Activated CD8-positive, alpha-beta memory T cell treated with anti-CD3 and anti-CD28 coated beads for 36 hours (primary cell): ENCODE data around the gene NTSR2. TPM values are rescaled to one million over a fixed set of nuclear protein-coding genes. Genes with fewer than 3 reads are reported as not detected.
"Not testable (repeated sequence)": the region's sequence is repeated elsewhere in the genome, so short reads cannot be mapped to it uniquely, and the experiment has no call there.

ENCODE experiments used
- CTCF ChIA-PET: fragments of 350-600 bp; sonication (Branson Sonifier 250); formaldehyde crosslinking; loops from one replicate; lab custom pipeline; 2021; ENCODE audit warnings: antibody characterized with exemption; lab: Charles Lee
- POLR2A ChIA-PET: fragments of 350-600 bp; sonication (Branson Sonifier 250); formaldehyde crosslinking; loops from one replicate; lab custom pipeline; 2021; ENCODE audit warnings: antibody characterized with exemption; lab: Charles Lee
- total RNA-seq, 2 experiments: library from RNA; stranded (reverse); gene quantifications; one replicate each; pipeline ENCODE4 v1.2.3, GENCODE V29; 2021

Gene NTSR2
- total RNA-seq, 2 experiments from 2014 or later, result not detected

DNA sequence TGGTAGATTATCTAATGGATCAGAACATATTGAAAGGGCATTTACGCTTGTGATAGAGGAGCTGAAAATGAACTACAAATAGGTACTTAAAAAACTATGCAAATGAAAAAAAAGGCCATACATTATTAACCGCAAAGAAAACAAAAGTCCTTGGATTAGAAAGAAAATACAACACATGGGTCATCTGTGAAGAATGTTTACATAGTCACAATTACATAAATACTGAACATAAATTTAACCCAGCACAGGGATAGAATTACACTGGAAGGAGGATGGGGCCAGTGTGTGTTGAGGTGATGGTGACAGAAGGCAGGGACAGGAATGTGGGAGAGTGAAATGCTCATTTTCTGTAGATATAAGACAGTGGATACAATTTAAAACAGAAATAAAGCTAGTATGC is 6.6 kb downstream of the NTSR2 start:
- ChIA-PET CTCF (no interaction called here), POLR2A (no interaction called here)

DNA sequence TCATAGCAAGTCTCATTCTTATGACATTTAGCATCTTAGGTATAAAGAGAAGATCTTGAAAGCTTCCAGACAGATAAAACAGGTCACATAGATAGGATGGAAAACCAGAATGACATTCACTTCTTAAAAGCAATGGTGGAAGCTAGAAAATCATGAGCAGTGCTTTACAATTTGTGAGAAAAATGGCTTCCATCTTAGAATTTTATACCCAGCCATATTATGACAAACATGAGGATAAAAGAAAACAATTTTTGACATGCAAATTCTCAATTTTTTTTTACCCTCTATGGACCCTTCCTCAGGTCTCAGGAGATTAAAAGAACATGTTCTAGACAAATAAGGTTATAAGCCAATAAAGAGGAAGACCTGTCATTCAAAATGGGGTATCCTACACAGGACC is 7.1 kb downstream of the NTSR2 start:
- ChIA-PET CTCF (no interaction called here), POLR2A (no interaction called here)

DNA sequence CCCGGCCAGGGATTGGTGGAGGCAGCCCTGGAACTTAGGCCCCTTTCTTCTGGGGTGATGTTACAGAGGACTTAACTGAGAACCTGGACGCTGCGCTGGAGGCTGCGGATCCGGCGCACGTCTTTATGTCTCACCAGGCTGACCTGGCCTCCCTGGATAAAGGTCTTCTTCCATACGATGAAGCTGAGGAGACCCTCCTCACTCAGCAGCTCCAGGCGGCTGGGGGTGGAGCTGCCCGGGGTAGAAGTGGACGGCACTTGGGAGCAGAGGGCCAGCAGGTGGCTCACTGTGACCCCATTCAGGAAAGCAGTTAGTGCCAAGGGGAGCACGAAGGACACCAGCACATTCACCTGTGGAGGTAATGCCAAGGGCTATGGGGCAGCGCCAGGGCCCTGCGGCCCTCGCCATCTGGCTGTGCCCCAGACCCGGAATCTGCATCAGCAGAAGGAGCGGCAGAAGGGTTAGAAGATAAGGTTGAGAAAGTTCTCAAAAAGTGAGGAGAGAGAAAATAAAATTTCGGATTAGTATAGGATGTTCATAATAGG is 8.0 kb downstream of the NTSR2 start:
- CTCF ChIA-PET, result no interaction called here
- POLR2A ChIA-PET, result no interaction called here

DNA sequence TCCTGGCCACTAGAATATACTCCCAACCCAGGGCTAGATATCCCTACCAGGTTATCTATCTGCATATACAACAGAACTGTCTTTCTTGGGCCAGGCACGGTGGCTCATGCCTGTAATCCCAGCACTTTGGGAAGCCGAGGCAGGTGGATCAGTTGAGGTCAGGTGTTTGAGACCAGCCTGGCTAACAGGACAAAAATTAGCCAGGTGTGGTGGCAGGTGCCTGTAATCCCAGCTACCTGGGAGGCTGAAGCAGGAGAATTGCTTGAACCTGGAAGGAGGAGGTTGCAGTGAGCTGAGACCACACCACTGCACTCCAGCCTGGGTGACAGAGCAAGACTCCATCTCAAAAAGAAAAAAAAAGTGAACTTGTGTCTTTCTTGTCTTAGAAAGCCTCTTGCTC is 9.6 kb downstream of the NTSR2 start:
- CTCF ChIA-PET, POLR2A ChIA-PET: not testable (repeated sequence)

DNA sequence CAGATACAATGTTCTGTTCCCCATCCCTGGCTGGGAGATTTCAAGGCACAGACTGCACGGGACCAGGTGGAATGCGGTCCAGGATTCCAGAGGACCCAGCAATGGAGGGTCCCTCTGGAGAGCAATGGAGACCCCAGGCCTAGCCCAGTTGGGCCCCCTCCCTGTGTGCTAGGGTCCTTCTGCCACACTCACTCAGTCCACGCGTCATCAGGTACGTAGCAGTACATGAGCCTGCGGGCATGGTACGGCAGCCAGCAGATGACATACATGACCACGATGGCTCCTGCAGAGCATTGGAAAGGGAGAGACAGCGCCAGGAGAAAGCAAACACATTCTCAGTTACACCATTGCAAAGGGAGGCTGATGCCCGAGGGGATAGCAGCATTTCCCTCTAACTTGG is 10.1 kb downstream of the NTSR2 start:
- ChIA-PET CTCF (no interaction called here), POLR2A (no interaction called here)

DNA sequence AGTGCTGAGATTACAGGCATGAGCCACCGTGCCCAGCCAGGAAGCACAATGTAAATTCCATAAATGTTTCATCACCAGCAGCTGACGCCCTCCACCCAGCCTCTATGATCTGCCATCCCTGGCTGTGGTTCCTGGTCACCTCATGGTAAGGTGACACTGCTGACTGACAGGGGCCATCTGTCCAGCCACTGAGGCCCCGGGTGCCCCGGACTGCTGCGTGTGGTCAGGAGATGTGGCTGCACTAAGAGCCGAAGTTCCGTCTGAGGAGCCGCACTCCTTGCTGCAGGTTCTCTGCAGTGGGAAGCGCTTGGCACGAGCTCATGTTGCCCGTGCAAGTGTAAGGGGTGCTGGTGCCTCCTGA is 10.9 kb downstream of the NTSR2 start:
- POLR2A ChIA-PET, result no interaction called here
- CTCF ChIA-PET, result no interaction called here

DNA sequence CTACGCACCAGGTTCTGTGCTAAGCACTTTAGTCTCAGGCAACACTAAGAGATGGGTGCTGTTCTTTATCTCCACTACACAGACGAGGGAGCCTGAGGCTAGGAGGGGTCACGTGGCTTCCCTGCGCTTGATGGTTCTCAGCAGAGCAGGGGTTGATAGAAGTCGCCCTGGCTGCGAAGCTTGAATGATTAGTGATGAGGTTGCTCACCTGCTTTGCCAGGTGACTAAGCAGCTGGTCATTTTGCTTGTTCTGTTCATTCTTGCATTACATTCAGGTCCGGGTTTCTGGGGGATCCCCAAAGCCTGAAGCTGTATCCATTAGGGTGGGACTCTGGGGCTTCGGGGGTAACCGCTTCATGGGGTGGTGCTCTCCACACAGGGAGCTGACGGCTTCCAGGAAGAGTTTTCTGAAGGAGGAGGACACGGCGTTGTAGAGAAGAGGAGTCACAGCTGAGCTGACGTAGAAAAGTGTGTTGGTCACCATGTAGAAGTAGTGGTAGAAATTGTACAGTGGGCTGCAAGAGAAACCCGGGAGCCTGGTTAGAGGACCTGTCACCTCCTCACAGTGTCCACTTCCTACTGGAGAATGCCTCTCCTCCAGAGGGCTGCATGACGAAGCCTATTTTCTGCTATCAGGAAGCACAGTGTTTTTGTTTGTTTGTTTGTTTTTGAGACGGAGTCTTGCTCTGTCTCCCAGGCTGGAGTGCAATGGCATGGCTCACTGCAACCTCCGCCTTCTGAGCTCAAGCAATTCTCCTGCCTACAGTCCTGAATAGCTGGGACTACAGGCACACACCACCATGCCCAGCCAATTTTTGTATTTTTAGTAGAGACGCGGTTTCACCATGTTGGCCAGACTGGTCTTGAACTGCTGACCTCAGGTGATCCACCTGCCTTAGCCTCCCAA is 11.5 kb downstream of the NTSR2 start:
- CTCF ChIA-PET, result interaction anchor here (0.6 kb wide), 1 partner anchor 127 kb away, joined by 3 read pairs; no protein-coding TSS in a partner anchor
- POLR2A ChIA-PET, result no interaction called here

DNA sequence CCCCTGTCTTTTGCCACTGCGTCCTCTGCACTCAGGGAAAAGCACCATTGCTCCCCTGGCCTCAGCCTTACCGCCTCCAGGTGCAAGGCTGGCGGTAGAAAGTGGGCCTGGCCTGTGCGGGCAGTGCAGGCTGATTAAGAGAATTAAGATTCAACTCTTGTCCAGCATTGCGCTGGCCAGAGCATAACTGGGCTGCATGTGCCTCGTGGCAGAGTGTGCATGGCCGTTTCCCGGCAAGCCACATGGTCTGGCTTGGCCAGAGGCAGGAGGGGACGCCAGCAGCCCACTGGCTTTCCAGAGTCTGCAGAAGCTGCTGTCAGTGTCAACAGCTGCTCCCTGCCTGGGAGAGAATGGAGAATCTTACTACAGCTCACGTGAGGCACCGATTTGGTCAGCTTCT is 12.3 kb downstream of the NTSR2 start:
- ChIA-PET POLR2A (no interaction called here), CTCF (interaction anchor here (0.6 kb wide), 1 partner anchor 128 kb away, joined by 3 read pairs; no protein-coding TSS in a partner anchor)

DNA sequence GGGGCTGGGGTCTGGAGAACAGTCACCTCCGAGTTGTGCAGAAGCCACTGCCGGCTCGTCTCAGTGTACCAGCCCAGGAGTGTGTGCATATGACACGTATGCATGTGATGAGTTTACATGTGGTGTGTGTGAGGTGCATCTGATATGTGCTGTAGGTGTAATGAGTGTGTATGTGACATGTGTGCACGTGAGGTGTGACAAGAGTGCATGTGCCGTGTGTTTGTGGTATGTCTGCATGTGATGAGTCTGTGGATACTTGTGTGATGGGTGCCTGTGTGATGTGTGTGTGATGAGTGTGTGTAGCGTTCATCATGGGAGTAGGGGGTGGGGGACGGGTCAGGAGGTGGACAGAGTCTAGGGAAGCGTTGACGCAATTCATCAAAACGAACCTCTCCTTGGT is 12.8 kb downstream of the NTSR2 start:
- POLR2A ChIA-PET, result no interaction called here
- CTCF ChIA-PET, result no interaction called here

DNA sequence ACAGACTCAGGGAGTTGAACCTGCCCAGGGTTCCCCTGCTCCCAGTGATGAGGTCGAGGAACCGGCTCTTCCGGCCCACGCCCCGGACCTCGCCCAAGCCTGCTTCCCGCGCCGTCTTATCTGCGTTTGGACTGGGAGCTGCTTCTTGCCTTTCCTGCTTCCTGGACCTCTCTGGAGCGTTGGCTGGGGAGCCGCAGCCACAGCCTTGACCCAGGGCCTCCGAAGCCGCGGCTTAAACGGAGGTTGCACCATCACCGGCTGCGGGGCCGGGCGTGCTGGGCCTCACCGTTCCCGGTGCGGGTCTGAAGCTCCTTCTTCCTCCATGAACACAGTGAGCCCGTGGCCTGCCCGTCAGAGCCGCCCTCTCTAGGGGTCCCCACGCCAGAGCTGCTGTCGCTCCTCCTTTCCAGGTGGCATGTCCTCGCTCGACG is 13.3 kb downstream of the NTSR2 start:
- POLR2A ChIA-PET, result no interaction called here
- CTCF ChIA-PET, result no interaction called here

DNA sequence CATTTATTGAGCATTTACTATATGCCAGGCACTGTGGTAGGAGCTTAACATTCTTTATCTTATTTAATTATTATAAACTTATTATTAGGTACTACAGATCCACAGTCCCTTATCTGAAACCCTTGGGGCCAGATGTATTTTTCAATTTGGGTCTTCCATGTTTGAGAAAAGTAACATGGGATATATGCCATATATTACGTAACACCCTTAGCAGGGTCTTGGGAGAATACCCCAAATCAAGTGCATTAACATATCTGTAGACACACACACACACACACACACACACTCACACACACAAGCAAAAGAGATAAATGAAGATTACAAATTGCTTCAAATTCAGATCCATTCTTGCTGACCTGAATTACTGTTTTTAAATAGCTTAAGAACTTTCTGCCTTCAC is 13.7 kb downstream of the NTSR2 start:
- POLR2A ChIA-PET, result no interaction called here
- CTCF ChIA-PET, result no interaction called here

DNA sequence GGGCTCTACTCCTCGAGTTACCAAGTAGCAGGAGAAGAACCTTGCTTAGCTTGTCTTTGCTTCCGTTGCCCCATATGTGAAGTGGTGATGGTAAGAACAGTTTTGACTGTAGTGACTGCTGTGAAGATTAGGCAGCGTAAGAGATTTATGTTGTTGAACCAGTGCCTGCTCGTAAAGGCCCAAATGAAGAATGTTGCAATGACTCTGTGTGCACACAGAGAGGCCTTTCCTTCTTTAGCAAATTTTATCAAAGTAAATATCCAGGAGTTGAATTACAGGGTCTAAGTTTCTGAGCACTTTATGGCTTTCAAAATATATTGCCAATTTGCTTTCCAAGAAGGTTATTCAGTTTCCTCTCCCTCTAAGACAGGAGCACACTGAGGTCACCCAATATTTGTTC is 14.5 kb downstream of the NTSR2 start:
- POLR2A ChIA-PET, result no interaction called here
- CTCF ChIA-PET, result no interaction called here

DNA sequence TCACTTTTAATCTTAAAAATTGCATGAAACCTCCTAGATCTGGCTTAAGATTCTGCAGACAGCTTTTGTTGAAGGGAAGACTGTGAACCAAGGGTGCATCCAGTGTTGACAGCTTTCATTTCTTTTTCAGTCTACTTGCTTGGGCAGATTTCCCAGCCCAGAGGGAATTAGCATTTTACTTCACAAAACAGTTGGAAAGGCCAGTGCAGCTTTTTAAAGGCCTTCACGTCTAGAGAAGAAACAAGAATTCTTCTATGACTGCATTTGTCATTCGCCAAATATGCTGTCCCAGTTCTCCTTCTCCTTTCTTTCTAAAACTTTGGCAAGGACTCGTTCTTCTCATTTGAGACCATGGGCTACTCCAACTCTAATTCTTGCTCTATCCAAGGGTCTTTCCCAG is 17.4 kb downstream of the NTSR2 start:
- CTCF ChIA-PET, result interaction anchor here (0.9 kb wide), 1 partner anchor 14 kb away, joined by 3 read pairs; no protein-coding TSS in a partner anchor
- POLR2A ChIA-PET, result no interaction called here

DNA sequence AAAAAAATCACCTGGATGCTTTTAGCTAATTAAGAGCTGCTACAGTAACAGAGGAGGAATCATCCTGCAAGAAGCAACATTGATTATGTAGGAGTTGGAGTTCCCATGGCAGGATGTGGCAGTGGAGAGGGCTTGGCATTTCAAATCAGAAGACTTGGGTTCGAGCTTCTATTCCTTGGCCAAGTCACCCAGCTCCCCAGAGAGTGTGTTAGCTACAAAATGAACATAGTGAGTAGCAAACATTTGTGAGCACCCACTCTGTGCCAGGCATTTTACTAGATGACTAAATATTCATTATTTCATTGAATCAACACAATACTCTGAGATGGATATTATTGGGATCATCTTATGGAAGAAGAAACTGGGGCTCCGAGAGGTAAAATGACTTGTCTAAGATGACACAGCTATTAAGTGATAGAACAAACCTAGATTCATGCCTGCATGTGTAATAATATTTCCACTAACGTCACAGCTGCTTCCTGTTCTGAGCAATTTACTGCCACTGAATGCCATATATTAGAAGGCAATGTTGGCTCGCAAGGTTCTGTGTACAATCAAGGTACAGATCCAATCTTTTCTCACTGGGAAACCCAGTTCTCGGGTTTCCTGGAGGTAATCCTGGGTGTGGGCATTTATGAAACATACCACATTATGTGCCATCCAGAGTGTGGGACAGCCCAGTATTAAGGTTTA is 18.0 kb downstream of the NTSR2 start:
- CTCF ChIA-PET, result interaction anchor here (0.9 kb wide), 1 partner anchor 14 kb away, joined by 3 read pairs; no protein-coding TSS in a partner anchor
- POLR2A ChIA-PET, result no interaction called here

DNA sequence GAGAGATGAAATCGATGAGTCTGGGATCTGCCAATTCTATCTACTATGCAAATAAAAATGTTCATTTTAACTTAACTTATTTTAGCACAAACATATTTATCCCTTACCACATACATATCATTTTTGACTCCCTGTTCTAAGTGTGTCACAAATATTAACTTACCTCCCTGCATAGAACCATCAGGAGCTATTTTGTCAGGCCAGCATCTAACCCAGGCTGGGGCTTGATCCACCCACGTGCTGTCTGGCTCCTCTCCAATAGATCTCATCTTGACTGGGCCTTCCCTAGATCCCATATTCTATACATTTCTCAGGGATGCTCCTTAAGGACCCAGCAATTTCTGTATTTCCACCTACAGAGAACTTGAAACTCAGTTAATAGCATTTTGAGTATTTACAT is 20.9 kb downstream of the NTSR2 start:
- POLR2A ChIA-PET, result no interaction called here

DNA sequence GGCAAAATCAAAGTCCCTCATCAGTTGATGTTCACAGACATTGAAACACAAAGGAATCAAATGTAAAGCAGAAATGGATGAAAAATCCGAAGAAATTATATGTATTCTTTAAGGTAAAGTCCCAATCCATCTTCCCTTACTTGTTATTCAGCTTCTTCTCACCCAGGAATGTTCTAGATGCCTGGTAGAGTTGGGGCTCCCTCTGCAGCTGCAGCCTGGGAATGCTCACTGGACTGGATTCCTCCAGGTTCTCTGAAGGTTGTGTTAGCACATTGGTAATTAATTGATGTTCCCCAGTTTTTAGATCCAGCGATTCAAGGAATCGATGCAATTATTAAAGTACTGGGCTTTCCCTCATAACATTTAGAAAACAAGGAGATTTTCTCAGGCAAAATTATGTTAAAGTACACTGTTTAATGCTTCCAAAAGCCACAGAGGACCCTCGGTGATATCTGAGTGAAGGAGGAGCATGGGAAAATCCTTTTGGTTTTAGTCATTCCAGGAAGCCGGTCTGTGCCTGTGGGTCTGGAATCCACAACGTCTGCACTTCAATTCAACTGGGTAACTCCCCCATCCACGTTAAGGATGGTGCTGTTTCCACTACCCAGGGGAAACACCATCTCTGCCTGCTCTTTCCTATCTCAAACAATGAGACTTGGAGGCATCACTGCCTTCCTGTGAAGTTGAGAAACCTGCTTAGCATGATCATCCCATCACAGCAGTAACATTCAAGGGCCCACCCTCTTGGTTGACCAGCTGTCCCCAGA is 22.0 kb downstream of the NTSR2 start:
- ChIA-PET POLR2A (no interaction called here), CTCF (no interaction called here)

More for the DNA sequence above, 20.9 kb downstream of the NTSR2 start:
- CTCF ChIA-PET, result no interaction called here

DNA sequence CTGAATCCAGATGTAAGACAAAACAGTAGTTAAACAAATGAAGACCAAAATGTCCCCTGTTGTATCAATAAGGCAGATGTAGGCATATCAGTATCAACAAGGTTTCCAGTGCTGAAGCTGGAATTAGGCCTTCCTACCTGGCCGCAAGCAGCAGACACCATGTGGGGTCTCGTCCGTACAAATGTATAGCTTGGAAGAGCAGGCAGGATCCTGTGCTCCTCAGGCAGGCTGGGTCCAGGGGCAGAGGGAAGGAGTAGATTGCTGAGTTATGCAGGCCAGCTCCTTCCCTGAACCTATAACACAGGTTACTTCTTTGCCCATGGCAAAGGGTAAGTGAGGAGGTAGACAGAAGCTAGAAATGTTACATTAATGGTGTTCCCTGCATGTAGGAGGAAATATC is 23.5 kb downstream of the NTSR2 start:
- POLR2A ChIA-PET, result no interaction called here
- CTCF ChIA-PET, result no interaction called here

DNA sequence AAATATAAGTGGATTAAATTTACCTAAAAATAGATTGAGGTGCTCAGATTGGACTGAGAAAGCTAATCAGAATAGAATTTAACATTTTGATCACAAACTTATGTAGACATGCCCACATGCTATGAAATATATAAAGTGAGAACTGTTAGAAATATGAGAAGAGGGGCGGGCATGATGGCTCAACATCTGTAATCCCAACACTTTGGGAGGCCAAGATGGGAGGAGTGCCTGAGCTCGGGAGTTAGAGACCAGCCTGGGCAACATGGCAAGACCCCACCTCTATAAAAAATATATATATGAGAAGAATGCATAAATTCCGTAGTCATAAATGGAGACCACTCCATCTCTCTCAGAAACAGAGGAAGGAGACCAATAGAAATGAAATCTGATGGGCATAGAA is 25.7 kb downstream of the NTSR2 start:
- ChIA-PET CTCF (no interaction called here), POLR2A (no interaction called here)

DNA sequence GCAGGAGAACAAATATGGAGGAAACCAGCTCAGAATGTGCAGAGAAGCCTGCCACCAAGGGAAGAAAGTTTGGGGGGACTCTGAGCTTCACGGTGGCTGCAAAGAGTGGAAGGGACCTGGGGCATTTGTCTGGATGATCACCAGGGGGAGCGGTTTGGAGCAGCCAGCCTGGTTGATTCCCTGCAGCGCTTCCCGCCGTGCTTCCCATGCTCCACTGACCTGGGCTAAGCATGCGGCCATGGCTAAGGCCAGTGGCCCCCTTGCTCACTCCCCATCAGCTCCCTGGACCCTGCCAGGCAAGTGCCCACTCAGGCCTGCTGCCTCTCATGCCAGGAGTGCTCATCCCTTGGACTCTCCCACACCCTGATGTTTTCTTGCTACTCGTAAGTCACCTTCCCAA is 27.0 kb downstream of the NTSR2 start:
- ChIA-PET CTCF (no interaction called here), POLR2A (no interaction called here)

DNA sequence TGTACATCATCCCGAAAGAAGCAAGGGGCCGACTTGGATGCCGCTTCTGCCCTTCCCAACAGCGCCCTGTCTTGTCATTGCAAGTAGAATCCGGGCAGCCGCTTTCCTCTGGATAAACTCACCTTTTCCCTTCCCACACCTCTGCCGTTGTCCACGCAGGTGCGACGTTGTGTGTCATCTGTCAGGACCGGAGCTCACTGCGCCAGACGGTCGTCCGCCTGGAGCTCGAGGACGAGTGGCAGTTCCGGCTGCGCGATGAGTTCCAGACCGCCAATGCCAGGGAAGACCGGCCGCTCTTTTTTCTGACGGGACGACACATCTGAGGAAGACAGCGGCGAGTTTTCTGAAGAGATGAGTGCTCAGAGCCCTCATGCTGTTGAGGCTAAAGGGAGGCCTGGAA is 29.9 kb downstream of the NTSR2 start:
- ChIA-PET CTCF (no interaction called here), POLR2A (no interaction called here)
